GM12892 (cell line): ENCODE results near the gene KRTDAP.

Experiments
- POLR2A ChIP-seq: IDR thresholded peaks from 2 replicates; pipeline ENCODE4 v1.6.1; 2011; ENCODE audit warnings: low read depth, low read length, control low read depth
- POLR2AphosphoS5 ChIP-seq: IDR thresholded peaks from 2 replicates; pipeline ENCODE4 v1.6.1; 2011; ENCODE audit warnings: low read depth, low read length, control low read depth
- TAF1 ChIP-seq: IDR thresholded peaks from 2 replicates; pipeline ENCODE4 v1.6.1; 2011; ENCODE audit warnings: low read depth, mild to moderate bottlenecking, control low read depth, low read length, borderline replicate concordance

- no peak for TF ChIP-seq POLR2A
- TF ChIP-seq TAF1, result no peak
- TF ChIP-seq POLR2AphosphoS5, result no peak
Measured at GRCh38 chr19:35474104-35474503, 16.2 kb downstream of the KRTDAP start.
